ENCODE results near the gene SLC4A3. TPM values are rescaled to one million over a fixed set of nuclear protein-coding genes. Genes with fewer than 3 reads are reported as not detected.

Gene SLC4A3
- total and polyA plus RNA-seq, 10 donors, result 0.71 to 9.2 (median 3.0) TPM

DNA sequence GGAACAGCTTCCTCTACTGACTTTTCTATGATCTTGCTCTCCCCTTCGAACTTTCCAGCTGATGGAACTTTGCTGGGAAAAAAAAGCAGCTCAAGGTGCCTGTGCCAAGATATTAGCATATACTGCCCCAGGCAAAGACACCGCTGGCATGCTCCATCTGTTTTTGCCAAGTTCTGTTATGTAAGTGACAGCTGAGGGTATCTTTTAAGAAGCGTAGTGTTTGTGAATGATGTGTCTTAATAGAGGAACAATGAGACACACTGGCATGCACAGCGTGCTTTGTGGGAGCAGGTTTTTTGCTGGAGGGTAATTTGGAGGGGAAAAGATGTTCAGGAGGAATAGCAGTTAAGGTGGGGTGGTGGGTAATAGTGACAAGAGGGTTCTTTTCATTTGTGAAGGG lies 47.8 kb downstream of the SLC4A3 start:
- no peak for TF ChIP-seq POLR2A (IDR thresholded peaks at IDR 0.05)
- TF ChIP-seq POLR2AphosphoS5 (IDR thresholded peaks at IDR 0.05), result no peak
- TF ChIP-seq, protein P1, sequence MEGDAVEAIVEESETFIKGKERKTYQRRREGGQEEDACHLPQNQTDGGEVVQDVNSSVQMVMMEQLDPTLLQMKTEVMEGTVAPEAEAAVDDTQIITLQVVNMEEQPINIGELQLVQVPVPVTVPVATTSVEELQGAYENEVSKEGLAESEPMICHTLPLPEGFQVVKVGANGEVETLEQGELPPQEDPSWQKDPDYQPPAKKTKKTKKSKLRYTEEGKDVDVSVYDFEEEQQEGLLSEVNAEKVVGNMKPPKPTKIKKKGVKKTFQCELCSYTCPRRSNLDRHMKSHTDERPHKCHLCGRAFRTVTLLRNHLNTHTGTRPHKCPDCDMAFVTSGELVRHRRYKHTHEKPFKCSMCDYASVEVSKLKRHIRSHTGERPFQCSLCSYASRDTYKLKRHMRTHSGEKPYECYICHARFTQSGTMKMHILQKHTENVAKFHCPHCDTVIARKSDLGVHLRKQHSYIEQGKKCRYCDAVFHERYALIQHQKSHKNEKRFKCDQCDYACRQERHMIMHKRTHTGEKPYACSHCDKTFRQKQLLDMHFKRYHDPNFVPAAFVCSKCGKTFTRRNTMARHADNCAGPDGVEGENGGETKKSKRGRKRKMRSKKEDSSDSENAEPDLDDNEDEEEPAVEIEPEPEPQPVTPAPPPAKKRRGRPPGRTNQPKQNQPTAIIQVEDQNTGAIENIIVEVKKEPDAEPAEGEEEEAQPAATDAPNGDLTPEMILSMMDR (IDR thresholded peaks at IDR 0.05 in 8 of 11, conservative IDR thresholded peaks at IDR 0.05 in 3 of 11), result no peak
- no peak overlapping the region for H3K27ac ChIP-seq
- intact Hi-C loops (cut with DNase I; ENCODE audit: low total_unique reads), result no loop called here
- WGBS, 5 donors, result 67 to 80% (median 75%) methylated on average over 4 of the region's 4 CpGs
- no peaks in the 10 kb centered on the region for H3K4me1 ChIP-seq
- no peaks in the 10 kb centered on the region for H3K36me3 ChIP-seq
- H3K27me3 ChIP-seq (replicated peaks in 1 of 7), result peaks cover 0 to 61% (median 0%) of the 10 kb centered on the region in 7 donors
- no peak overlapping the region for H3K4me3 ChIP-seq
- no peak for DNase-seq
- H3K9me3 ChIP-seq, result no peaks in the 10 kb centered on the region

DNA sequence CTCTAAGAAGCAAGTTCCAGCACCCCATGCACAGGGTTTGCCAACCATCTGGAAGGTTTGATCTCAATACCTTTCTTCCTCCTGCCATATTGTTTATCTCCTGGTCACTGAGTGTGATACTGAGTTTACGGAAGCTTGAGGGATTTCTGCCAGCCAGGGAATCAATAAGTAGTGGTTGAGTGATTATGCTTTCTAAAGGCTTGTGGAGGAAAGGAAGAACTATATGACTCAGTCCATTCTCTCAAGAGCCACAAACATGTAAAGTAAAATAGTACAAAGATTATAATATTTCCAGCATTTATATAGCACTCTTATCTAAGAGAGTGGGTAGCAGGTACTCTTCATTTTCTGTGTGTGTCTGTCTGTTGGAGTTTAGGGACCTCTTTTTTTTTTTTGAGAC lies 49.2 kb downstream of the SLC4A3 start:
- Histone ChIP-seq H3K27me3 (replicated peaks in 1 of 7) (peaks cover 0 to 72% (median 0%) of the 10 kb centered on the region in 7 donors), H3K36me3 (no peaks in the 10 kb centered on the region), H3K27ac (no peak overlapping the region), H3K4me3 (no peak overlapping the region), H3K4me1 (no peaks in the 10 kb centered on the region), H3K9me3 (no peaks in the 10 kb centered on the region)
- TF ChIP-seq POLR2AphosphoS5 (IDR thresholded peaks at IDR 0.05) (no peak), POLR2A (IDR thresholded peaks at IDR 0.05) (no peak)
- TF ChIP-seq, protein P1 (IDR thresholded peaks at IDR 0.05 in 8 of 11, conservative IDR thresholded peaks at IDR 0.05 in 3 of 11), result no peak
- WGBS, 5 donors, result 79 to 100% (median 95%) methylated on average over 1 of the region's 1 CpG
- no peak for DNase-seq
- intact Hi-C loops (cut with DNase I; ENCODE audit: low total_unique reads), result no loop called here

DNA sequence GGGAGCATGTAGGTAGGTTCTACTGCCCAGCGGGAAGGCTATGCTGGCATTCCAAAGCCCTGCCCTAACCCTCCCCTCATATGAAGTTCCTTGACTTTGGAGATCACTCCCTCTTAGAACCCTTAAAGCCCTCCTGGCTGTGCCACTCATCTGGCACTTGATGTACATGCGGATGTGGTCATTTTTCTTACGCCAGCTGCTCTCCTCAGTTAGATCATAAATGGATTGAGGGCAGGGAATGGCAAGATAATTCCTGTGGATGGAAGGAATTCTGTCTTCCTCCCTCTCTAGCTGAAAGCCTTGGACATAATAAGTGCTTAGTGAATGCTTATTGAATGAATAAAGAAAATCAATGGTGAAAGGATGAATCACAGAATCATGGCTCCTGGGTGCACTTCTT lies 51.6 kb downstream of the SLC4A3 start:
- no peak overlapping the region for H3K27ac ChIP-seq
- no peak for DNase-seq
- H3K27me3 ChIP-seq (replicated peaks in 1 of 7), result peaks cover 0 to 66% (median 0%) of the 10 kb centered on the region in 7 donors
- no peaks in the 10 kb centered on the region for H3K36me3 ChIP-seq
- intact Hi-C loops (cut with DNase I; ENCODE audit: low total_unique reads), result no loop called here
- H3K4me3 ChIP-seq, result no peak overlapping the region
- no peaks in the 10 kb centered on the region for H3K9me3 ChIP-seq
- no peak for TF ChIP-seq POLR2AphosphoS5 (IDR thresholded peaks at IDR 0.05)
- TF ChIP-seq, protein P1 (IDR thresholded peaks at IDR 0.05 in 8 of 11, conservative IDR thresholded peaks at IDR 0.05 in 3 of 11), result no peak
- TF ChIP-seq POLR2A (IDR thresholded peaks at IDR 0.05), result no peak
- WGBS, 5 donors, result 61 to 98% (median 79%) methylated on average over 3 of the region's 3 CpGs
- no peaks in the 10 kb centered on the region for H3K4me1 ChIP-seq

DNA sequence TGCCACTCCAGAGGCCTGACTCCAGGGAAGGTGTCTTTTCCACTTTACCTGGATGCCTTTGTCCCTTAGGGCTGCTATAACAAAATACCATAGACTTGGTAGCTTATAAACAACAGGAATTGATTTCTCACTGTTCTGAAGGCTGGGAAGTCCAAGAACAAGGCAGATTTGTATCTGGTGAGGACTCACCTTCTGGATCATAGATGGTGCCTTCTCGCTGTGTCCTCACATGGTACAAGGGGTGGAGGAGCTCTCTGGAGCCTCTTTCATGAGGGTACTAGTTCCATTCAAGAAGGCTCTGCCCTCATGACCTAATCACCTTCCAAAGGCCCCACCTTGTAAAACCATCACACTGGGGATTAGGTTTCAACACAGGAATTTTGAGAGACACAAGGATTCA lies 52.1 kb downstream of the SLC4A3 start:
- Histone ChIP-seq H3K27me3 (replicated peaks in 1 of 7) (peaks cover 0 to 62% (median 0%) of the 10 kb centered on the region in 7 donors), H3K36me3 (no peaks in the 10 kb centered on the region), H3K4me1 (no peaks in the 10 kb centered on the region), H3K9me3 (no peaks in the 10 kb centered on the region), H3K4me3 (no peak overlapping the region), H3K27ac (no peak overlapping the region)
- TF ChIP-seq POLR2AphosphoS5 (IDR thresholded peaks at IDR 0.05), result no peak
- TF ChIP-seq, protein P1 (IDR thresholded peaks at IDR 0.05 in 8 of 11, conservative IDR thresholded peaks at IDR 0.05 in 3 of 11), result no peak
- no peak for TF ChIP-seq POLR2A (IDR thresholded peaks at IDR 0.05)
- intact Hi-C loops (cut with DNase I; ENCODE audit: low total_unique reads), result no loop called here
- no peak for DNase-seq
- 80 to 97% (median 96%) methylated on average over 1 of the region's 1 CpG for WGBS, 5 donors

Data from spleen (tissue), 11 donors.